RKO (cell line): ENCODE results near the gene BZW2.

Experiments
- DNase-seq: peaks from one replicate; pipeline ENCODE4 v3.0.0-alpha.2; 2016; ENCODE audit warnings: low spot score

The BZW2 gene

GRCh38 chr7:16645593-16646471 lies at the start of gene BZW2, which contains the start of gene ANKMY2:
Gene BZW2 (plus strand): TSS chr7:16646181. CDS start chr7:16665444, 19,263 bp downstream.
Gene ANKMY2 (minus strand): TSS chr7:16645754. CDS start chr7:16645573, 181 bp downstream.
- DNase-seq: peak; percentile 95

GRCh38 chr7:16598015-16598414 lies 48.0 kb upstream of the BZW2 start:
- no peak for DNase-seq

GRCh38 chr7:16599860-16600259 lies 46.1 kb upstream of the BZW2 start:
- DNase-seq: no peak

GRCh38 chr7:16603633-16604032 lies 42.3 kb upstream of the BZW2 start:
- DNase-seq: no peak

- DNase-seq: no peak
Observed at GRCh38 chr7:16604054-16604453, 41.9 kb upstream of the BZW2 start.

GRCh38 chr7:16606704-16607103 lies 39.3 kb upstream of the BZW2 start:
- DNase-seq: no peak

GRCh38 chr7:16609842-16610450 lies 36.0 kb upstream of the BZW2 start:
- no peak for DNase-seq

- DNase-seq: no peak
Observed at GRCh38 chr7:16611711-16612110, 34.3 kb upstream of the BZW2 start.

- no peak for DNase-seq
Observed at GRCh38 chr7:16615228-16615627, 30.8 kb upstream of the BZW2 start.

- DNase-seq: no peak
Observed at GRCh38 chr7:16616122-16616521, 29.9 kb upstream of the BZW2 start.

GRCh38 chr7:16616542-16616941 lies 29.4 kb upstream of the BZW2 start:
- DNase-seq: no peak

GRCh38 chr7:16619979-16620408 lies 26.0 kb upstream of the BZW2 start:
- DNase-seq: no peak

- no peak for DNase-seq
Observed at GRCh38 chr7:16626388-16626787, 19.6 kb upstream of the BZW2 start.

- no peak for DNase-seq
Observed at GRCh38 chr7:16627236-16627635, 18.7 kb upstream of the BZW2 start.

- DNase-seq: no peak
Observed at GRCh38 chr7:16630654-16631053, 15.3 kb upstream of the BZW2 start.

- DNase-seq: no peak
Observed at GRCh38 chr7:16634271-16634738, 11.7 kb upstream of the BZW2 start.

- DNase-seq: no peak
Observed at GRCh38 chr7:16636555-16637101, 9.4 kb upstream of the BZW2 start.

GRCh38 chr7:16637379-16637778 lies 8.6 kb upstream of the BZW2 start:
- DNase-seq: no peak

- DNase-seq: no peak
Observed at GRCh38 chr7:16638282-16639280, 7.4 kb upstream of the BZW2 start.

- DNase-seq: peak; percentile 5
Observed at GRCh38 chr7:16644157-16644556, 1.8 kb upstream of the BZW2 start.
